GM19463 (cell line): ENCODE measurements around the gene PPP1R14D.
"Not testable (repeated sequence)": the region's sequence is repeated elsewhere in the genome, so short reads cannot be mapped to it uniquely, and the experiment has no call there.

Experiments
- ATAC-seq: cut with Tn5 transposase; IDR thresholded peaks from one replicate; pipeline ENCODE4 v1.9.1; 2021; ENCODE audit warnings: mild to moderate bottlenecking, moderate library complexity; ENCODE audit not compliant: unreplicated experiment

Gene PPP1R14D

GRCh38 chr15:40828447-40829036 lies at the start of gene PPP1R14D:
Gene PPP1R14D, minus strand, starts transcription at chr15:40828708. Its CDS starts 67 bp downstream, at chr15:40828641.
- no peak for ATAC-seq

GRCh38 chr15:40877694-40878093 lies 49.2 kb upstream of the PPP1R14D start:
- ATAC-seq: no peak

- ATAC-seq: no peak
These were observed 47.7 kb upstream of the PPP1R14D start for GRCh38 chr15:40875991-40876730.

- ATAC-seq: no peak
These were observed 45.4 kb upstream of the PPP1R14D start, which contains the start of gene RHOV for GRCh38 chr15:40873694-40874561. Gene RHOV, minus strand, starts transcription at chr15:40874234. Its CDS starts 95 bp downstream, at chr15:40874139.

- ATAC-seq: no peak
These were observed 44.5 kb upstream of the PPP1R14D start for GRCh38 chr15:40872791-40873693.

GRCh38 chr15:40871749-40872617 lies 43.5 kb upstream of the PPP1R14D start:
- peak; percentile 45 for ATAC-seq

GRCh38 chr15:40870716-40871115 lies 42.2 kb upstream of the PPP1R14D start:
- no peak for ATAC-seq

GRCh38 chr15:40869686-40870085 lies 41.2 kb upstream of the PPP1R14D start:
- no peak for ATAC-seq

GRCh38 chr15:40867199-40867598 lies 38.7 kb upstream of the PPP1R14D start:
- no peak for ATAC-seq

- no peak for ATAC-seq
These were observed 35.3 kb upstream of the PPP1R14D start for GRCh38 chr15:40863660-40864270.

- not testable (repeated sequence) for ATAC-seq
These were observed 32.6 kb upstream of the PPP1R14D start for GRCh38 chr15:40861147-40861546.

GRCh38 chr15:40859206-40859851 lies 30.8 kb upstream of the PPP1R14D start:
- ATAC-seq: no peak

GRCh38 chr15:40858706-40859105 lies 30.2 kb upstream of the PPP1R14D start:
- no peak for ATAC-seq

- peak; percentile 56 for ATAC-seq
These were observed 29.3 kb upstream of the PPP1R14D start for GRCh38 chr15:40857601-40858341.

- ATAC-seq: no peak
These were observed 28.2 kb upstream of the PPP1R14D start for GRCh38 chr15:40856746-40857145.

GRCh38 chr15:40855706-40856234 lies 27.3 kb upstream of the PPP1R14D start:
- no peak for ATAC-seq

- ATAC-seq: no peak
These were observed 25.7 kb upstream of the PPP1R14D start for GRCh38 chr15:40854161-40854560.
